HepG2 (cell line): ENCODE results near the gene CTRL. TPM values are rescaled to one million over a fixed set of nuclear protein-coding genes. Genes with fewer than 3 reads are reported as not detected.

Source experiments
- ATF7 ChIP-seq, 2 experiments: fragments of 450-650 bp in 1 of 2; sonication (generic) in 1 of 2; formaldehyde crosslinking in 1 of 2; IDR thresholded peaks; 2 replicates each; pipeline versions ENCODE4 v1.4.0 to v1.6.1; 2016 to 2020; ENCODE audit warnings: antibody characterized with exemption in 1 of 2, mild to moderate bottlenecking in 1 of 2, missing genetic modification reagents in 1 of 2
- CAMTA2 ChIP-seq: sonication (generic); formaldehyde crosslinking; IDR thresholded peaks from 2 replicates; pipeline ENCODE4 v1.4.0; 2020; ENCODE audit warnings: mild to moderate bottlenecking, missing genetic modification reagents, borderline replicate concordance
- HNRNPH1 ChIP-seq: fragments of 200-400 bp; formaldehyde crosslinking; optimal IDR thresholded peaks from 2 replicates; pipeline ENCODE3; 2017; ENCODE audit warnings: mild to moderate bottlenecking, low read depth, low read length
- HNRNPK ChIP-seq: fragments of 200-400 bp; formaldehyde crosslinking; IDR thresholded peaks from 2 replicates; pipeline ENCODE4 v1.6.1; 2018; ENCODE audit warnings: low read length, low read depth, moderate library complexity, mild to moderate bottlenecking; ENCODE audit not compliant: poor library complexity, severe bottlenecking
- HOXA3 ChIP-seq: sonication (generic); formaldehyde crosslinking; IDR thresholded peaks from 2 replicates; pipeline ENCODE4 v1.5.0; 2020; ENCODE audit warnings: missing genetic modification reagents
- JUN ChIP-seq: sonication (generic); formaldehyde crosslinking; IDR thresholded peaks from 2 replicates; pipeline ENCODE4 v1.4.0; 2020; ENCODE audit warnings: mild to moderate bottlenecking, missing genetic modification reagents
- NCOR1 ChIP-seq: fragments of 200-600 bp; sonication (generic); IDR thresholded peaks from 2 replicates; pipeline ENCODE4 v1.7.0; 2017; ENCODE audit warnings: antibody characterized with exemption, low read length, borderline replicate concordance
- NPAS2 ChIP-seq: sonication (generic); formaldehyde crosslinking; IDR thresholded peaks from 2 replicates; pipeline ENCODE4 v1.8.0; 2022; ENCODE audit warnings: mild to moderate bottlenecking, missing genetic modification reagents, borderline replicate concordance
- RARG ChIP-seq: sonication (generic); formaldehyde crosslinking; IDR thresholded peaks from 2 replicates; pipeline ENCODE4 v1.4.0; 2020; ENCODE audit warnings: low read depth, mild to moderate bottlenecking, missing genetic modification reagents
- SKI ChIP-seq: fragments of 450-650 bp; IDR thresholded peaks from one replicate; pipeline ENCODE4 v1.6.1; 2018; ENCODE audit warnings: mild to moderate bottlenecking; ENCODE audit not compliant: partially characterized antibody
- TFE3 ChIP-seq: IDR thresholded peaks from 2 replicates; pipeline ENCODE4 v1.6.1; 2016
- ZFP41 ChIP-seq: sonication (generic); formaldehyde crosslinking; IDR thresholded peaks from 2 replicates; pipeline ENCODE4 v1.4.0; 2020; ENCODE audit warnings: mild to moderate bottlenecking, missing genetic modification reagents, borderline replicate concordance
- ZFP82 ChIP-seq: sonication (generic); formaldehyde crosslinking; IDR thresholded peaks from 2 replicates; pipeline ENCODE4 v1.5.1; 2020; ENCODE audit warnings: mild to moderate bottlenecking, missing genetic modification reagents, borderline replicate concordance
- ZNF143 ChIP-seq: sonication (generic); formaldehyde crosslinking; IDR thresholded peaks from 2 replicates; pipeline ENCODE4 v1.4.0; 2020; ENCODE audit warnings: missing genetic modification reagents
- ZNF225 ChIP-seq: sonication (generic); formaldehyde crosslinking; IDR thresholded peaks from 2 replicates; pipeline ENCODE4 v1.4.0; 2020; ENCODE audit warnings: mild to moderate bottlenecking, missing genetic modification reagents
- ZNF260 ChIP-seq: sonication (generic); formaldehyde crosslinking; IDR thresholded peaks from 2 replicates; pipeline ENCODE4 v1.4.0; 2020; ENCODE audit warnings: missing genetic modification reagents, low read depth, mild to moderate bottlenecking, borderline replicate concordance
- ZNF549 ChIP-seq: sonication (generic); formaldehyde crosslinking; IDR thresholded peaks from 2 replicates; pipeline ENCODE4 v1.5.0; 2020; ENCODE audit warnings: missing genetic modification reagents
- ZNF563 ChIP-seq: sonication (generic); formaldehyde crosslinking; IDR thresholded peaks from 2 replicates; pipeline ENCODE4 v1.8.0; 2022; ENCODE audit warnings: mild to moderate bottlenecking, moderate library complexity, missing genetic modification reagents
- ZNF569 ChIP-seq: sonication (generic); formaldehyde crosslinking; IDR thresholded peaks from 2 replicates; pipeline ENCODE4 v1.5.0; 2020; ENCODE audit warnings: mild to moderate bottlenecking, missing genetic modification reagents, moderate library complexity, borderline replicate concordance
- ZNF570 ChIP-seq: sonication (generic); formaldehyde crosslinking; IDR thresholded peaks from 2 replicates; pipeline ENCODE4 v1.4.0; 2020; ENCODE audit warnings: mild to moderate bottlenecking, missing genetic modification reagents, borderline replicate concordance
- ZNF614 ChIP-seq: IDR thresholded peaks from 2 replicates; pipeline ENCODE4 v1.6.1; 2018; ENCODE audit warnings: missing biosample characterization, missing genetic modification reagents, inconsistent platforms, borderline replicate concordance
- ZNF644 ChIP-seq: IDR thresholded peaks from 2 replicates; pipeline ENCODE4 v1.6.1; 2016; ENCODE audit warnings: low read depth
- ZNF781 ChIP-seq: sonication (generic); formaldehyde crosslinking; IDR thresholded peaks from 2 replicates; pipeline ENCODE4 v1.5.1; 2020; ENCODE audit warnings: borderline replicate concordance, mild to moderate bottlenecking, missing genetic modification reagents; ENCODE audit errors: not compliant biosample characterization
- ZNF788 ChIP-seq: sonication (generic); formaldehyde crosslinking; IDR thresholded peaks from 2 replicates; pipeline ENCODE4 v1.5.0; 2020; ENCODE audit warnings: mild to moderate bottlenecking, missing genetic modification reagents, borderline replicate concordance
- ZNF816 ChIP-seq: sonication (generic); formaldehyde crosslinking; IDR thresholded peaks from 2 replicates; pipeline ENCODE4 v1.8.0; 2022; ENCODE audit warnings: missing genetic modification reagents, mild to moderate bottlenecking, borderline replicate concordance
- polyA plus RNA-seq, 8 experiments: library from polyadenylated mRNA; depleted of rRNA in 3 of 8; stranded (reverse) in 7 of 8; unstranded in 1 of 8; fragments of >200 nt; fragmentation: Illumina TruSeq in 4 of 8; extraction: Trizol in 4 of 8; gene quantifications; 2 replicates each; pipeline versions ENCODE4 v1.2.1 to v1.2.3, GENCODE V29; 2011 to 2016; ENCODE audit warnings: low read depth in 4 of 8, missing spikeins in 1 of 8, mixed read lengths in 1 of 8; ENCODE audit not compliant: insufficient read depth in 1 of 8
- total RNA-seq, 5 experiments: library from RNA; depleted of rRNA; stranded (reverse); fragments of >200 nt; fragmentation: Illumina TruSeq; extraction: Trizol; gene quantifications; 2 replicates each; pipeline ENCODE4 v1.2.3, GENCODE V29; 2016; ENCODE audit warnings: low read depth in 1 of 5
- TF ChIP-seq, protein P1 (sequence below): IDR thresholded peaks from 2 replicates; pipeline ENCODE4 v1.6.1; 2016; ENCODE audit warnings: missing compliant biosample characterization, missing genetic modification reagents, borderline replicate concordance
- TF ChIP-seq, protein P2 (sequence below): sonication (generic); formaldehyde crosslinking; IDR thresholded peaks from 2 replicates; pipeline ENCODE4 v1.5.0; 2020; ENCODE audit warnings: missing genetic modification reagents

CTRL gene
- total and polyA plus RNA-seq, 2 of the 13 experiments (the other 11 are each of a cell fraction or from before 2014, with no cell fraction given) = 1.9 to 2.7 TPM

DNA sequence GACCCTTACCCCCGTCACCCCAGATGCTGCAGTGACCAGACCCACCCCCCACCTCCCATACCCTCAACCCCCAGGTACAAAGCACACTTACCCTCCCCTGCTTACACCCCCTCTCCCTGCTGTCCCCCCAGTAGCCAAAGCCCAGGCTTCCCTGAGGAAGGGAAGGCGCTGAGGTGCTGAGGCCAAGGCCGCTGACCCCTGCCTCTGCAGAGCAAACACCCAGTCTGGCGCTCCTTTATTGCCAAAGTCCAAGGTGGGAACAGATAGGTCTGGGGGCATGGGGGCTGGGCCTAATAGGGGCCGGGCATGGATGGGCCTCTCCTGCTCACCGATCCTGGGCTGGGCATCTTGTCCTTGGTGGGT, 11.6 kb upstream of the CTRL start (continued):
- TF ChIP-seq, protein P1, sequence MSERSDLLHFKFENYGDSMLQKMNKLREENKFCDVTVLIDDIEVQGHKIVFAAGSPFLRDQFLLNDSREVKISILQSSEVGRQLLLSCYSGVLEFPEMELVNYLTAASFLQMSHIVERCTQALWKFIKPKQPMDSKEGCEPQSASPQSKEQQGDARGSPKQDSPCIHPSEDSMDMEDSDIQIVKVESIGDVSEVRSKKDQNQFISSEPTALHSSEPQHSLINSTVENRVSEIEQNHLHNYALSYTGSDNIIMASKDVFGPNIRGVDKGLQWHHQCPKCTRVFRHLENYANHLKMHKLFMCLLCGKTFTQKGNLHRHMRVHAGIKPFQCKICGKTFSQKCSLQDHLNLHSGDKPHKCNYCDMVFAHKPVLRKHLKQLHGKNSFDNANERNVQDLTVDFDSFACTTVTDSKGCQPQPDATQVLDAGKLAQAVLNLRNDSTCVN = no peak
- TF ChIP-seq JUN (CRISPR knock-in tag) (no peak), ZNF614 (CRISPR knock-in tag) (no peak; the same call in 1 of the 2 replicates), NPAS2 (CRISPR knock-in tag) (no peak), ZNF788 (CRISPR knock-in tag) (no peak; the same call in 1 of the 2 replicates), ZNF781 (no peak), CAMTA2 (CRISPR knock-in tag) (no peak), SKI (peak; percentile 74), ZFP41 (no peak), ZNF143 (CRISPR knock-in tag) (0 out of 2 replicates have a peak, but pooled peaks have one; percentile 1), RARG (CRISPR knock-in tag) (0 out of 2 replicates have a peak, but pooled peaks have one; percentile 36), ZNF225 (no peak), NCOR1 (peak; percentile 95), HNRNPK (no peak), ZNF549 (CRISPR knock-in tag) (no peak), HOXA3 (CRISPR knock-in tag) (peak; percentile 65), ZNF260 (CRISPR knock-in tag) (no peak), ZNF569 (peak; percentile 90; the same call in 1 of the 2 replicates), TFE3 (CRISPR knock-in tag) (no peak), ZNF644 (CRISPR knock-in tag) (no peak), ATF7 (IDR thresholded peaks at IDR 0.05) (no peak), ATF7 (CRISPR knock-in tag; IDR thresholded peaks at IDR 0.05) (no peak), ZFP82 (no peak), ZNF563 (CRISPR knock-in tag) (no peak), ZNF816 (CRISPR knock-in tag) (peak; percentile 86; the same call in 1 of the 2 replicates), ZNF570 (no peak), HNRNPH1 (no peak)
- TF ChIP-seq, protein P2, sequence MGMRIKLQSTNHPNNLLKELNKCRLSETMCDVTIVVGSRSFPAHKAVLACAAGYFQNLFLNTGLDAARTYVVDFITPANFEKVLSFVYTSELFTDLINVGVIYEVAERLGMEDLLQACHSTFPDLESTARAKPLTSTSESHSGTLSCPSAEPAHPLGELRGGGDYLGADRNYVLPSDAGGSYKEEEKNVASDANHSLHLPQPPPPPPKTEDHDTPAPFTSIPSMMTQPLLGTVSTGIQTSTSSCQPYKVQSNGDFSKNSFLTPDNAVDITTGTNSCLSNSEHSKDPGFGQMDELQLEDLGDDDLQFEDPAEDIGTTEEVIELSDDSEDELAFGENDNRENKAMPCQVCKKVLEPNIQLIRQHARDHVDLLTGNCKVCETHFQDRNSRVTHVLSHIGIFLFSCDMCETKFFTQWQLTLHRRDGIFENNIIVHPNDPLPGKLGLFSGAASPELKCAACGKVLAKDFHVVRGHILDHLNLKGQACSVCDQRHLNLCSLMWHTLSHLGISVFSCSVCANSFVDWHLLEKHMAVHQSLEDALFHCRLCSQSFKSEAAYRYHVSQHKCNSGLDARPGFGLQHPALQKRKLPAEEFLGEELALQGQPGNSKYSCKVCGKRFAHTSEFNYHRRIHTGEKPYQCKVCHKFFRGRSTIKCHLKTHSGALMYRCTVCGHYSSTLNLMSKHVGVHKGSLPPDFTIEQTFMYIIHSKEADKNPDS = no peak; the same call in 1 of the 2 replicates
